MM.1S (cell line): ENCODE data around the gene CACNA1E.
"Not testable (repeated sequence)": the region's sequence is repeated elsewhere in the genome, so short reads cannot be mapped to it uniquely, and the experiment has no call there.

ENCODE experiments used
- DNase-seq: peaks from one replicate; pipeline ENCODE4 v3.0.0-alpha.2; 2015
- H2AFZ ChIP-seq: fragments of 300-600 bp; sonication (generic); 2 replicates; pipeline ENCODE4 v1.6.0; 2016; ENCODE audit warnings: antibody characterized with exemption, low read length
- H3F3A ChIP-seq: fragments of 300-600 bp; sonication (generic); 2 replicates; pipeline ENCODE4 v1.6.1; 2016; ENCODE audit warnings: mild to moderate bottlenecking, antibody characterized with exemption, low read length, moderate library complexity, mixed read lengths; ENCODE audit not compliant: insufficient read depth
- H3K27ac ChIP-seq: fragments of 300-600 bp; sonication (generic); 2 replicates; pipeline ENCODE4 v1.5.1; 2016; ENCODE audit warnings: mild to moderate bottlenecking, low read length
- H3K27me3 ChIP-seq: fragments of 300-600 bp; sonication (generic); replicated peaks from 2 replicates; pipeline ENCODE4 v1.6.0; 2016; ENCODE audit warnings: low read length; ENCODE audit not compliant: insufficient read depth
- H3K36me3 ChIP-seq: fragments of 300-600 bp; sonication (generic); replicated peaks from 2 replicates; pipeline ENCODE4 v1.6.1; 2016; ENCODE audit warnings: mild to moderate bottlenecking, low read length, mixed read lengths; ENCODE audit not compliant: insufficient read depth
- H3K4me1 ChIP-seq: fragments of 300-600 bp; sonication (generic); 2 replicates; pipeline ENCODE4 v1.6.1; 2016; ENCODE audit warnings: low read length, mixed read lengths
- H3K4me2 ChIP-seq: fragments of 300-600 bp; sonication (generic); 2 replicates; pipeline ENCODE4 v1.6.0; 2016; ENCODE audit warnings: low read depth, low read length
- H3K4me3 ChIP-seq: fragments of 300-600 bp; sonication (generic); 2 replicates; pipeline ENCODE4 v1.5.1; 2016; ENCODE audit warnings: low read length, mixed read lengths
- H3K79me2 ChIP-seq: fragments of 300-600 bp; sonication (generic); 2 replicates; pipeline ENCODE4 v1.6.1; 2016; ENCODE audit warnings: mixed run types, low read length, mixed read lengths
- H3K9ac ChIP-seq: fragments of 300-600 bp; sonication (generic); 2 replicates; pipeline ENCODE4 v1.6.1; 2016; ENCODE audit warnings: low read length, mixed read lengths
- H3K9me2 ChIP-seq: fragments of 300-600 bp; sonication (generic); replicated peaks from 2 replicates; pipeline ENCODE4 v1.6.1; 2016; ENCODE audit warnings: mild to moderate bottlenecking, low read length, mixed read lengths; ENCODE audit not compliant: insufficient read depth
- H3K9me3 ChIP-seq: fragments of 300-600 bp; sonication (generic); replicated peaks from 2 replicates; pipeline ENCODE4 v1.6.1; 2016; ENCODE audit warnings: mild to moderate bottlenecking, low read length, mixed read lengths; ENCODE audit not compliant: insufficient read depth
- H4K20me1 ChIP-seq: fragments of 300-600 bp; sonication (generic); 2 replicates; pipeline ENCODE4 v1.6.1; 2016; ENCODE audit warnings: mild to moderate bottlenecking, low read length, moderate library complexity, mixed read lengths; ENCODE audit not compliant: insufficient read depth
- EZH2 ChIP-seq: fragments of 300-600 bp; sonication (generic); optimal IDR thresholded peaks from 2 replicates; pipeline ENCODE3; 2017; ENCODE audit warnings: low read depth, mild to moderate bottlenecking, antibody characterized with exemption, low read length, mixed read lengths
- EZH2phosphoT487 ChIP-seq: fragments of 300-600 bp; sonication (generic); IDR thresholded peaks from 2 replicates; pipeline ENCODE4 v1.6.1; 2018; ENCODE audit warnings: antibody characterized with exemption, low read length
- TF ChIP-seq, protein P1 (sequence below): fragments of 300-600 bp; sonication (generic); IDR thresholded peaks from 2 replicates; pipeline ENCODE4 v1.5.1; 2016; ENCODE audit warnings: antibody characterized with exemption, low read length, mixed read lengths

CACNA1E gene

GRCh38 chr1:181522864-181523263 lies 39.5 kb downstream of the CACNA1E start:
- Histone ChIP-seq H3K4me2 (no peak overlapping the region), H3K4me3 (no peak overlapping the region), H3K9me3 (no peaks in the 10 kb centered on the region), H3K27ac (no peak overlapping the region), H3K4me1 (0 out of 2 replicates have a peak, but pooled peaks cover 8% of the 10 kb centered on the region), H2AFZ (no peak overlapping the region), H3K36me3 (no peaks in the 10 kb centered on the region), H3K9me2 (no peaks in the 10 kb centered on the region), H3K27me3 (no peaks in the 10 kb centered on the region), H3K79me2 (no peaks in the 10 kb centered on the region), H4K20me1 (no peaks in the 10 kb centered on the region), H3F3A (no peaks in the 10 kb centered on the region), H3K9ac (no peak overlapping the region)
- DNase-seq: no peak
- TF ChIP-seq, protein P1, sequence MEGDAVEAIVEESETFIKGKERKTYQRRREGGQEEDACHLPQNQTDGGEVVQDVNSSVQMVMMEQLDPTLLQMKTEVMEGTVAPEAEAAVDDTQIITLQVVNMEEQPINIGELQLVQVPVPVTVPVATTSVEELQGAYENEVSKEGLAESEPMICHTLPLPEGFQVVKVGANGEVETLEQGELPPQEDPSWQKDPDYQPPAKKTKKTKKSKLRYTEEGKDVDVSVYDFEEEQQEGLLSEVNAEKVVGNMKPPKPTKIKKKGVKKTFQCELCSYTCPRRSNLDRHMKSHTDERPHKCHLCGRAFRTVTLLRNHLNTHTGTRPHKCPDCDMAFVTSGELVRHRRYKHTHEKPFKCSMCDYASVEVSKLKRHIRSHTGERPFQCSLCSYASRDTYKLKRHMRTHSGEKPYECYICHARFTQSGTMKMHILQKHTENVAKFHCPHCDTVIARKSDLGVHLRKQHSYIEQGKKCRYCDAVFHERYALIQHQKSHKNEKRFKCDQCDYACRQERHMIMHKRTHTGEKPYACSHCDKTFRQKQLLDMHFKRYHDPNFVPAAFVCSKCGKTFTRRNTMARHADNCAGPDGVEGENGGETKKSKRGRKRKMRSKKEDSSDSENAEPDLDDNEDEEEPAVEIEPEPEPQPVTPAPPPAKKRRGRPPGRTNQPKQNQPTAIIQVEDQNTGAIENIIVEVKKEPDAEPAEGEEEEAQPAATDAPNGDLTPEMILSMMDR: no peak
- TF ChIP-seq EZH2: no peak
- no peak for TF ChIP-seq EZH2phosphoT487

DNA sequence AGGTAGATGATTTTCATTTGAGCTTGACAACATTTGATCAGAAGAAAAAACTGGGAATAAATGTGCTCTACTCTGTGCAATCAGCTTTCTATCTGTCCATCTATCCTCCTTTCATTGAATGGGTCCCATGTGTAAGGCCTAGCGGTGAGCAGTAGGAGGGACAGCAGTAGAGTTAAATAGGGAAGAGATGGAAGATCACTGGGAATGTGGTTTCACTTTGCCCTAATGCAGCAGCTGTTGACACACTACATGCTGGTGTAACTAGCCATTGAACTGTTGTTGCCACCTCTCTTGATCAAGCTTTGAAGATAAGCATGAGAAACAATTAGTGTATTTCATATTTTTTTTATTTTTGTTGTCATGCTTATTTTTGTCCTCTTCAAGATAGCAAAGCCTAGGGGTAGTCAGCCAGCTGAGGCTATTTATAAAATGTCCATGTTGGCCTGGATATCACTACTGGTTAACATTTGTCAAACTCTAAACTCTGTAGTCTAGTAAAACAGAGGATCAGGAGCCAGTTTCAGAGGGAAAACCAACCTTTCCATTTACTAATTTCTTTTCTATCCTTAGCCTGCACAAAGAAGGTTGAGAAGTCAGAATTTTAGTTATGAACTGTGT lies 41.9 kb downstream of the CACNA1E start:
- H3K9ac ChIP-seq: no peak overlapping the region
- H3K79me2 ChIP-seq: no peaks in the 10 kb centered on the region
- H3K27ac ChIP-seq: no peak overlapping the region
- H3K36me3 ChIP-seq: no peaks in the 10 kb centered on the region
- H3K27me3 ChIP-seq: no peaks in the 10 kb centered on the region
- H3K4me1 ChIP-seq: no peaks in the 10 kb centered on the region
- no peaks in the 10 kb centered on the region for H4K20me1 ChIP-seq
- H3F3A ChIP-seq: no peaks in the 10 kb centered on the region
- no peak overlapping the region for H3K4me3 ChIP-seq
- TF ChIP-seq EZH2 (no peak), EZH2phosphoT487 (no peak)
- TF ChIP-seq, protein P1: no peak
- no peak overlapping the region for H3K4me2 ChIP-seq
- no peak for DNase-seq
- H3K9me3 ChIP-seq: no peaks in the 10 kb centered on the region
- no peaks in the 10 kb centered on the region for H3K9me2 ChIP-seq
- no peak overlapping the region for H2AFZ ChIP-seq

DNA sequence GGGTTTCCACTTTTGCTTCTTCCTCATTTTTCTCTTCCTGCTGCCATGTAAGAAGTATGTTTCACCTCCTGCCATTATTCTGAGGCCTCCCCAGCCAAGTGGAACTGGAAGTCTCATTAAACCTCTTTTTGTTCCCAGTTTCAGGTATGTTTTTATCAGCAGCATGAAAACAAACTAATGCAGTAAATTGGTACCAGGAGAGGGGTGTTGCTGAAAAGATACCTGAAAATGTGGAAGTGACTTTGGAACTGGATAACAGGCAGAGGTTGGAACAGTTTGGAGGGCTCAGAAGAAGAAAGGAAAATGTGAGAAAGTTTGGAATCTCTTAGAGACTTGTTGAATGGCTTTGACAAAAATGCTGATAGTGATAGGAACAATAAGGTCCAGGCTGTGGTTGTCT lies 44.9 kb downstream of the CACNA1E start:
- H3K4me3 ChIP-seq, H3K36me3 ChIP-seq, H3K79me2 ChIP-seq, H3F3A ChIP-seq, DNase-seq, H3K9ac ChIP-seq, H3K4me1 ChIP-seq, H4K20me1 ChIP-seq, H2AFZ ChIP-seq, H3K9me2 ChIP-seq, H3K27ac ChIP-seq, H3K4me2 ChIP-seq, H3K9me3 ChIP-seq, H3K27me3 ChIP-seq: not testable (repeated sequence)

DNA sequence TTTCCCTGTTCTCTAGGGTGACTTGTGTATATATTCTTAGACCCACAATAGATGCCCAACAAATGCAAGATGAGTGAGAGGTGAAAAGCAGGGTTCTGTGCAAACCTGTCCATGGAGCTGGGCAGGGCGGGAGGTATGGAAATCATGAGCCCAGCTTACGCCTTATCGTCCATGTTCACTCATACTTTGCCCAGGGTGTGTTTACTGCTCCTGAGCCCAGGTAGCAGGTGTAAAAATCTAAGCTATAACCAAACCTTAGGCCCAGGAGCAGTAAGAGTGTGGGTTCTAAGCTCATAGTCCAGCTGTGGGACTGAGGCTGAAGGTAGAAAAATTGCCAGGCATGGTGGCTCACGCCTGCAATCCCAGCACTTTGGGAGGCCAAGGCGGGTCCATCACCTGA lies 48.1 kb downstream of the CACNA1E start:
- Histone ChIP-seq H3K36me3 (no peaks in the 10 kb centered on the region), H3K79me2 (no peaks in the 10 kb centered on the region), H3K9ac (no peak overlapping the region), H3K4me1 (no peaks in the 10 kb centered on the region), H3F3A (no peaks in the 10 kb centered on the region), H3K9me2 (no peaks in the 10 kb centered on the region), H3K4me2 (no peak overlapping the region), H4K20me1 (no peaks in the 10 kb centered on the region), H3K27me3 (no peaks in the 10 kb centered on the region), H3K4me3 (no peak overlapping the region), H3K9me3 (no peaks in the 10 kb centered on the region), H3K27ac (no peak overlapping the region), H2AFZ (no peak overlapping the region)
- DNase-seq: no peak
- no peak for TF ChIP-seq EZH2
- TF ChIP-seq, protein P1: no peak
- no peak for TF ChIP-seq EZH2phosphoT487
